Measurements from ENCODE around the gene ACTR2.

- TF ChIP-seq POLR2A (IDR thresholded peaks at IDR 0.05), result no peak
- TF ChIP-seq, protein P1, sequence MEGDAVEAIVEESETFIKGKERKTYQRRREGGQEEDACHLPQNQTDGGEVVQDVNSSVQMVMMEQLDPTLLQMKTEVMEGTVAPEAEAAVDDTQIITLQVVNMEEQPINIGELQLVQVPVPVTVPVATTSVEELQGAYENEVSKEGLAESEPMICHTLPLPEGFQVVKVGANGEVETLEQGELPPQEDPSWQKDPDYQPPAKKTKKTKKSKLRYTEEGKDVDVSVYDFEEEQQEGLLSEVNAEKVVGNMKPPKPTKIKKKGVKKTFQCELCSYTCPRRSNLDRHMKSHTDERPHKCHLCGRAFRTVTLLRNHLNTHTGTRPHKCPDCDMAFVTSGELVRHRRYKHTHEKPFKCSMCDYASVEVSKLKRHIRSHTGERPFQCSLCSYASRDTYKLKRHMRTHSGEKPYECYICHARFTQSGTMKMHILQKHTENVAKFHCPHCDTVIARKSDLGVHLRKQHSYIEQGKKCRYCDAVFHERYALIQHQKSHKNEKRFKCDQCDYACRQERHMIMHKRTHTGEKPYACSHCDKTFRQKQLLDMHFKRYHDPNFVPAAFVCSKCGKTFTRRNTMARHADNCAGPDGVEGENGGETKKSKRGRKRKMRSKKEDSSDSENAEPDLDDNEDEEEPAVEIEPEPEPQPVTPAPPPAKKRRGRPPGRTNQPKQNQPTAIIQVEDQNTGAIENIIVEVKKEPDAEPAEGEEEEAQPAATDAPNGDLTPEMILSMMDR (IDR thresholded peaks at IDR 0.05), result no peak
Measured at GRCh38 chr2:65227020-65227455, 593 bp upstream of the ACTR2 start.
